GM21825 (cell line): Measurements from ENCODE around the gene C10orf105.

ENCODE experiments used
- ATAC-seq: cut with Tn5 transposase; IDR thresholded peaks from one replicate; pipeline ENCODE4 v1.9.1; 2021; ENCODE audit warnings: mild to moderate bottlenecking, moderate library complexity; ENCODE audit not compliant: unreplicated experiment

C10orf105 gene

GRCh38 chr10:71717056-71717455 lies 2.5 kb downstream of the C10orf105 start:
- no peak for ATAC-seq

GRCh38 chr10:71716426-71716825 lies 3.2 kb downstream of the C10orf105 start:
- ATAC-seq = no peak

GRCh38 chr10:71715860-71716259 lies 3.7 kb downstream of the C10orf105 start:
- no peak for ATAC-seq

GRCh38 chr10:71715026-71715425 lies 4.6 kb downstream of the C10orf105 start:
- no peak for ATAC-seq

GRCh38 chr10:71714592-71714991 lies 5.0 kb downstream of the C10orf105 start:
- no peak for ATAC-seq

GRCh38 chr10:71714031-71714410 lies 5.6 kb downstream of the C10orf105 start:
- no peak for ATAC-seq

GRCh38 chr10:71713135-71714030 lies 6.2 kb downstream of the C10orf105 start:
- no peak for ATAC-seq

GRCh38 chr10:71712572-71713134 lies 6.9 kb downstream of the C10orf105 start:
- no peak for ATAC-seq

- ATAC-seq = no peak
Measured at GRCh38 chr10:71712170-71712569, 7.4 kb downstream of the C10orf105 start.

GRCh38 chr10:71711052-71711623 lies 8.4 kb downstream of the C10orf105 start:
- no peak for ATAC-seq

GRCh38 chr10:71710519-71710918 lies 9.1 kb downstream of the C10orf105 start:
- ATAC-seq = no peak

- no peak for ATAC-seq
Measured at GRCh38 chr10:71708897-71709882, 10.4 kb downstream of the C10orf105 start.

- no peak for ATAC-seq
Measured at GRCh38 chr10:71708301-71708703, 11.3 kb downstream of the C10orf105 start.

- no peak for ATAC-seq
Measured at GRCh38 chr10:71707240-71707789, 12.3 kb downstream of the C10orf105 start.

GRCh38 chr10:71706216-71707121 lies 13.1 kb downstream of the C10orf105 start:
- no peak for ATAC-seq

GRCh38 chr10:71705582-71705981 lies 14.0 kb downstream of the C10orf105 start:
- ATAC-seq = no peak

- no peak for ATAC-seq
Measured at GRCh38 chr10:71704816-71705215, 14.8 kb downstream of the C10orf105 start.

GRCh38 chr10:71703577-71703976 lies 16.0 kb downstream of the C10orf105 start:
- no peak for ATAC-seq

GRCh38 chr10:71701496-71702132 lies 18.0 kb downstream of the C10orf105 start:
- no peak for ATAC-seq
